GM10847 (cell line): ENCODE results near the gene COX6A1.
A peak's percentile ranks its signal among the peaks of the same experiment; 100 is the strongest.

Experiments used
- POLR2A ChIP-seq: IDR thresholded peaks from 2 replicates; pipeline ENCODE4 v1.6.1; 2011; ENCODE audit not compliant: insufficient read length; ENCODE audit errors: extremely low read depth

The COX6A1 gene

DNA sequence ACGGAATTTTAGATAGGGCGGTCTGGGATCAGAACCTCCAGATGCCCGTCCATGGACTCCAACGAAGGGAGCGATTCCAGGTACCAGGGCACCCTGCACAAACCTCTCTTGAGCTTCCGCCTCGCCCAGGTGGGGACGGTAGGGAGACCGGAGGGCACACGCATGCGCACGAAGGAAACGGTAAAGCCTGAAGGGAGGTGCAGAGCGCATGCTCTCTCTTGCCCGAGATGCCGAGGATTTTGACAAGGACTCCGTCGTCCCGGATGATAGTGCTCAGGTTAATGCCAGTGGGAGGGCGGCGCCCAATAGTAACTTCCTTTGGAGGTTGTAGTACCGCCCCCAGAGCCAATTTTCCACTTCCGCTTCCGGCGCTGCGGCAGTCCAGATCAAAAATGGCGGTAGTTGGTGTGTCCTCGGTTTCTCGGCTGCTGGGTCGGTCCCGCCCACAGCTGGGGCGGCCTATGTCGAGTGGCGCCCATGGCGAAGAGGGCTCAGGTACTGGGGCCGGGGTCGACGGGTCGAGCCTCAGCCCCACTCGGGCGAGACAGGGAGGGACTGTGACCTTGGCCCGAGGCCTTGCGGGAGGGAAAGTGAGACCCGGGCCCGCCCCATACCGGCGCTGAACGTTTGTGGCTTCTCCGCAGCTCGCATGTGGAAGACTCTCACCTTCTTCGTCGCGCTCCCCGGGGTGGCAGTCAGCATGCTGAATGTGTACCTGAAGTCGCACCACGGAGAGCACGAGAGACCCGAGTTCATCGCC, at the start of gene COX6A1:
COX6A1 (plus strand) TSS at position 379 of the 760 bp plus-strand sequence; CDS start at position 393, 14 bp downstream.
- peak; percentile 84 for TF ChIP-seq POLR2A

DNA sequence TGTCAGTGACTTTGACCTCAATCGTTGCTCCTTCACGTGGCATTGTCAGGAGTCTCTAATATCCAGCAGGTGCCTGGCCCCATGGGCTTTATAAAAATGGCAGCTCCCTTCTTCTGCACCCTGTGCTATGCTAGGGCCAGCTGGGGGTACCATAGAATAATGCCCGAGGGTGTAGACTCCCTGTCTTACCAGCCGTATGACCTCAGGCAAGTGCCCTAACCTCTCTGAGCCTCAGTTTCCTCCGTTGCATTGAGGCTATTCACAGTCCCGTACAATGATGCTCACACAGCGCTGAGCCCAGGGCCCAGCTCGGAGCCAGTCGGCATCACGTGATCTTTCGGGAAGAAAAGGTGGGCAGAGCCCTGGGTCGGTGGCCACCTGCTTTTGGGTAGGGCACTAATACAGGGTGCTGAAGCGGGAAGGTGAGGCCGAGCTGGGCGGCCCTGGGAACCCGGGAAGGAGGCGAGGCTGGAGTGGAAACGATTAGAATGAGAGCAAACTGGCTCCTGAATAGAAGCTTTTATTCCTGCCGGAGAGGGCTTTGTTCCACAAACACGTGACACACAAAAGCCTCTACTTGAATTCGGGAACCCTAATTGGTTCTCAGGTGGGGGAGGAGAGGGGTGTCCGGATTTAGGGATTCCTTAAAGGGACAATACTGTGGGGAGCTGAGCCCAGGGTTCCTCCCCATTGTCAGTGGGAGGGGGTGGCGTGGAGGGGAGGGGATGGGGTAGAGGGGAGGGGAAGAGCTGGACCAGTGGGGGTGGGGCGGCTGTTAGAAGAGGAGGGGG, 49.0 kb upstream of the COX6A1 start:
- no peak for TF ChIP-seq POLR2A

DNA sequence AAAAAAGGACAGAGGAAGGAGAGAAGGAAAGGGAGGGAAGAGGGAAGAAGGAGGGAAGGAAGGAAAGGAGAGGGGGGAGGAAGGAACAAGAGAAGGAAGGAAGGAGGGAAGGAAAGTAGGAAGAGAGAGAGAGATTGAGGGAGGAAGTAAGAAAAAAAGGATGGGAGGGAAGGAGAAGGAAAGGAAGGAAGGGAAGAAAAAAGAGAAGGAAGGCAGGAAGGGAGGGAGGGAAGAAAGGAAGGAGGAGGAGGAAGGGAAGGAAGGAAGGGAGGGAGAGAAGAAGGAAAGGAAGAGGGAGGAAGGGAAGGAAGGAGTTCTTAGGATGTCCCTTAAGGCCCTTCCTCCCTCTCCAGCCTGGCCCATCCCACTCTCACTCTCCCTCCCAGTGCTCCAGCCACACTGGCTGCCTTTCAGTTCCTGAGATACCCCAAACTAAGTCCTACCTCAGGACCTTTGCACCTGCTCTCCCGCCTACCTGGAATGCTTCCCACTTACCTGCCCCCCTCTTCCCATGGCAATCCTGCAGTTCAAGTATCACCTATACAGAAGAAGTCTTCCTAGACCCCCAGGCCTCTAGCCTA, 47.3 kb upstream of the COX6A1 start:
- TF ChIP-seq POLR2A: no peak

DNA sequence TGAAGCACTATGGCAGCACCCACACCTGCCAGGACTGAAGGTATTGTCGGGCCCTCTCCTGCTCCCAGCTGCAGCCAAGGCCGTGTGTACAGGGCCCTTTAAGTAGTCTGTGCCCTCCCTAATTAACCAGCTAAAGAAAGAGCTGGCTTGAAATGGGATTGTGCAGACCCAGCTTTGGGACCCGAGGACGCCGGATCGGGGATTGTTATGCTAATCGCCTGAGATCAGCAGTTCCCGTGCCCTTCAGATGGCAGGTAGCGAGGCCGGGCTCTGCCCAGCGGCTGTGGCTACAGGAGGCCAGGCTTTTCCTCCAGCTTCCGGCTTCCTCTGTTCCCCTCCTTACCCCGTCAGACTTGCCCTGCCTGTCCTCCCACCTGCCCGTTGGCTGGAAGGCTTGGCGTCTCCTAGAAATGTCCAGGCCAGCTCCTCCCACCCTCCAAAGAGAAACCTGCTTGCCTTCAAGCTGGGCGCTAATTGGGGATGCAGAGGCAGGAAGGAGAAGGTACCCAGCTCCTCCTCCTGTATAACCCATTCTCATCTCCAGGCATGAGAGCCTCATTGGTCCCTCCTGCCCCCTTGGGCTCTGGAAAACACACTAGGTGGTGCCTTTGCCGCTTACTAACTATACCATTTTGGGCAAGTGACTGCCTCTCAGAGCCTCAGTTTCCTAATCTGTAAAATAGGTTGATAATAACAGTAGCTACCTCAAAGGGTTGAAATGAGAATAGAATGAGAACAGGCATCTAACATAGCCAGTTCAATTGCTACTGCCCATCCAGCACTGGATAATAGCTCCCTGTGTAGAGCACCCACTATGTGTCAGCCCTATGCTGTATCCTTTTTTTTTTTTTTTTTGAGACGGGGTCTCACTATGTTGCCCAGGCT, 43.2 kb upstream of the COX6A1 start:
- no peak for TF ChIP-seq POLR2A

DNA sequence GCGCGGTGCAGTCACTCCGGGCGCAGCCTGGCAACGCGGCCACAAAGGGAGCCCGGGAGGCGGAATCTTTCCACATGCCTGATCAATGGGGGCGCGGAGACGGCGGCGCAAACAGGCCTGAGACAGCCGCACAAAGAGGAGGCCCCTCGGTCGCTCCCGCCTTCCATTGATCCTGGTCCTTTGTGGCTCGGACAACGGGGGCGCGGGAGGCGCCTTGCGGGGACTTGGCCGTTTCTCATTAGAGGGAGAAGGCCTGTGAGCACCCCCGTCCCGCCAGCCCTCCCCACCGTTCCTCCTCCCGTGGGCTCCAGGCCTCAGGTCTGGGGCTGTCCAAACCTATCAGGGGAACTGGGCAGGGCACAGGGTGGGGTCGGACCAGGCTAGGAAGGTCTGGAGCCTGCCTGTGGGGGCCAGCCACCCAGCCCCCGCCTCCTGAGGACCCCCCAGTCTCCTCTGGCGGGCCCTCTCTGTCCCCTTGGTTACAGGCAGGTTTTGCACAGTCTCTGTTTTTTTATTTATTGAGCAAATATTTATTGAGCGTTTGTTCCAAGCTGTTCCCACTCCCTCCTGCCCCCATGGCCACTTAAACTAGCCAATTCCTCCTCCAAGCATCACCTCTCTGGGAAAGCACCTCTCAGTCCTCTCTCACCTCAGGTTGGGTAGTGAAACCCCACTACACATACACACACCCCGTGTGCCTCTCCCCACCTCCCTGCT, 39.9 kb upstream of the COX6A1 start:
- no peak for TF ChIP-seq POLR2A

DNA sequence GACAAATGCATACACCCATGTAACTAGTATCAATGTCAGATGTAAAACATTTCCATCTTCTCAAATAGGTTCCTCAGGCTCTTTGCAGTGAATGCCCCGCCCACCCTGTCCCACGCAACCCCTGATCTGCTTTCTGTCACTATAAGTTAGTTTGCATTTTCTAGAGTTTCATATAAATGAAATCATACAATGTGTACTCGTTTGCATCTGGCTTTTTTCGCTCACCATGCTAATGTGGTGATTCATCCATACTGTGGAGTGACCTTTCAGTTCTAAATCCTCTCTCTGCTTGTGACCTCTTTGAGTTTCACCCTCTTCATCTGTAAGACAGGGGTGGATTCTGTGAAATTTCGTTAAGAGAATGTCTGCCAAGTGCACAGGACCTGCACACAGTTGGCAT, 38.4 kb upstream of the COX6A1 start:
- TF ChIP-seq POLR2A: no peak

DNA sequence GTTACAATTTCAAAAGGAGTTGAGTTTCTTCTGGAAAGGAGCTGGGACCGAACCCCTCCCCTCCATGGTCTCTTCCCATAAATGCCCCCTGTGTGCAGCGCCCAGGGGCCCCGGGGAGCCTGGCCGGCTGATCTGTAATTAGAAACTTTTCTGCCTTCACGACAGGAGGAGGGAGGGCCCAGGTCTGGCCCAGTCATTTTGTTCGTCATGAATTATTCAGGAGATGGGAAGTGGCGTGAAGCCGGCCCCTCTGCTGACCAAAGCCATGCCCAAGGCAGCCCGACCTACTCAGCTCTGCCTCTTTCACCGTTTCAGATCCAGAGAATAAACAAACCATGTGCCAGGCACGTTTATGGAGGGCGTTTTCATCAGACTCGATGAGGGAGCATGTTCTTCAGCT, 35.7 kb upstream of the COX6A1 start:
- no peak for TF ChIP-seq POLR2A

DNA sequence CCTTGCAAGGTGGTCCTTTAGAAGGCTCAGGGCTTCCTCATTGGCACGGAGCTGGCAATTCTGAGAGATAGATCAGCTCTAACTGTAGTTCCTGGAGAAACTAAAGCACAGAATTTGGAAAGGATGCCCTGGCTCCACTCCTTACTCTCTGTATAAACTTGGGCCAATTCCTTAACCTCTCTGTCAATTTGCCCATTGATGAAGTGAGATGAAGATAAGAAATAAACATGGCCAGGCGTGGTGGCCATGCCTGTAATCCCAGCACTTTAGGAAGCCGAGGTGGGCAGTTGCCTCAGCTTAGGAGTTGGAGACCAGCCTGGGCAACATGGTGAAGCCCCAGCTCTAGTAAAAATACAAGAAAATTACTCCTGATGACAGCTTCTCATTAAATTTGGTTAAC, 34.0 kb upstream of the COX6A1 start:
- no peak for TF ChIP-seq POLR2A

DNA sequence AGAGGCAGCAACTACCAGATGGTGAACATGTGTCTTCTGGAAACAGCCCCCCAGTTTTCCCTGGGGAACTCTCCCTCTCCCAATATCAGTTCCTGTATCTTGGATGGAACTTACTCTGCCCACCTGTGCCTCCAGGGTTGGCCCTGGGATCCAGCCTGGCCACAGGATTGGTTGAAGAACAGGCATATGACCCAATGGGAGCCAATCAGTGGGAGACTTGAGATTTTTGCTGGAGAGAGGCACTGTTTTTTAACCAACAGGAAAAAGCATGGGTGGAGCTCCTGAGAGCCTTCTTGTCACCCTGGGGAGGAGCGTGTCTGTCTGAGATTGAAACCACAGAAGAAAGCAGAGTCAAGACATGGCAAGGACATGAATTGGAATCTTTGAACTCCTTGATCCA, 33.6 kb upstream of the COX6A1 start:
- no peak for TF ChIP-seq POLR2A

DNA sequence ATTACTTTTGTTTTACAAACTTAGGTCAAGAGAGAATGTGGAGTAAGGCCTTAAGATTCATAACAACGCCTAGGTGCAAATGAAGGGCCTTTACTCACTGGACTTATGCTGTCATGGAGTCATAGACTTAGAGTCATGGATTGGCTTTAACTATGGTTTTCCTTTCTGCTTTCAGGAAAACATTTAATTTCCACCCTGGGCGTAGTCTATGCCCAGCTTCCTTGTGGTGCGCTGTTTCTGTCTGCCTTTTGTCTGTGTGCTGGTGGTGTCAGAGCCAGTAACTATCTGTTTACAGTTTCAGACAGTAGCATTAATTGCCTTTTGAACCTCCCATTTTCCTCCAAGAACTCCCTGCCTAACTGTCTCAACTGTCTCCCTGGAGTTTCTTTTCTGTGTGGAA, 31.8 kb upstream of the COX6A1 start:
- TF ChIP-seq POLR2A: no peak

DNA sequence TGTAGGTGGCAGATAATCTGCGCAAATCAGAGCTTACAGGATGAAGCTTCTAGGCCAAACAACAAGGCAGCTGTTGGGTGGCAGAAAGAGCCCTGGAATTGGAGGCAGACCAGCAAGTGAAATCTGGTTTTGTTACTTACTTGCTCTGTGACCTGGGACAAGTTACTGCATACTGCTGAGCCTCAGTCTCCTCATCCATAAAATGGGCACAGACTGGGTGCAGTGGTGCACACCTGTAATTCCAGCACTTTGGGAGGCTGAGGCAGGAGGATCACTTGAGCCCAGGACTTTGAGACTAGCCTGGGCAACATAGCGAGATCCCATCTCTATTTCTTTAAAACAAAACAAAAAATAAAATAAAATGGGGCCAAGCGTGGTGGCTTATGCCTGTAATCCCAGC, 31.4 kb upstream of the COX6A1 start:
- TF ChIP-seq POLR2A: no peak

DNA sequence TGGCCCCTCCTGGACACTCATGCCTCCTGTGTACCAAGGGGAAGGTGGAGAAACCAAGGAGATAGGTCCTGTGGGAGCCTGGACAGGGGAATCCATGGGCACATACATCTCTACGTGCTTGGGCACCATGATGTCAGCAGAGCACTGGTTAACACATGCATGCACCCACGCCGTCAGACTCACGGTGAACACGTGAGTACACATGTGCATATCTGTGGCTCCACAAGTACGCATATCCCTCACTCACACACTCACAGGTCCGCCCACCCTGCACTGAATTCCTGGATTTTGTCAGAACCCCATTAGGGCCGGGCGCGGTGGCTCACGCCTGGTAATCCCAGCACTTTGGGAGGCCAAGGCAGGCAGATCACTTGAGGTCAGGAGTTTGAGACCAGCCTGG, 29.1 kb upstream of the COX6A1 start:
- TF ChIP-seq POLR2A: no peak

DNA sequence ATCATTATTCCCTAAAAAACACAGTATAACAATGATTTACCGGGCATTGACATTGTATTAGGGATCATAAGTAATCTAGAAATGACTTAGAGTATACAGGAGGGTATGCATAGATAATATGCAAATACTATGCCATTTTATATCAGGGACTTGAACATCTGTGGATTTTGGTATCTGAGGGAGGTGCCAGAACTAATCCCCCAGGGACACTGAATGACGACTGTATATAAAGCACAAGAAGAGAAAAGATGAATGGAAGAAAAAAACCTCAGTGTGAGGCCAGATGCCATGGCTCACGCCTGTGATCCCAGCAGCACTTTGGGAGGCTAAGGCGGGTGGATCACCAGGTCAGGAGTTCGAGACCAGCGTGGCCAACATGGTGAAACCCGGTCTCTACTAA, 25.5 kb upstream of the COX6A1 start:
- TF ChIP-seq POLR2A: no peak

DNA sequence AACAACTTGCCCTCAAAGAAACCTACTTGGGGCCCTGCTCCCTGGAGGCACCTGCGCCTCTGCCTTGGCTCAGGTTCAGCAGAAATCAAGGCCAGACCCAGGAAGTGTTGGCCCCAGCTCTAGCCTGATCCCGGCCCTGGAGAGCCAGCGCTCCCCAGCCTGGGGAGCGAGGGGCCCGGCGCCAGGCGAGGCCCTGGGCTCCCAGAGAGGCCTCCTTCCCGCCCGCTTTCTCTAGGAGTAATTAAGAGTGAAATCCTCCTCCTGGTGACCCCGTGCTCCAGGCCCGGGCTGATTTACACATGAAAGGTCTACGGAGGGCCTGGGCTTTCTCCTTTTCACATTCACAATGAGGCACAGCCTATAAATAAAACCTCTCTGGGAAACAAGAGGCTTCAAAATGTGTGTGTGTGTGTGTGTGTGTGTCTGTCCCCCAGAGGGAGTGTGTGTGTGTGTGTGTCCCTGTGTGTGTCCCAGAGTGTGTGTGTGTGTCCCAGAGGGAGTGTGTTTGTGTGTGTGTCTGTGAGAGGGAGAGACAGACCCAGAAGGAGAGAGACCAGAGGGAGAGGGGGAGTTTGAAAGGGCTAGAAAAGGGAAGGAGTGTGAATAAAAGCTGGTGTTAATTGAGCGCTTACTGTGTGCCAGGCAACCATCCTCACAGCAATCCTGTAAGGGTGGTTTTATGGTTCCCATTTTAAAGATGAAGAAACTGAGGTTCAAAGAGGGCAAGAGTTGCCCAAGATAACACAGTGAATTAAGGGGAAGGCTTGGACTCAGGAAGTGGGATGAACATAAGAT, 23.8 kb upstream of the COX6A1 start:
- TF ChIP-seq POLR2A: no peak
